ENCODE results near the gene NCAPG2.

GRCh38 chr7:158695726-158696452 is 8.7 kb downstream of the NCAPG2 start:
- TF ChIP-seq CTCF (IDR thresholded peaks at IDR 0.05; ENCODE audit: borderline replicate concordance, extremely low read depth, low read length, poor library complexity, severe bottlenecking) = peak; percentile 52
- TF ChIP-seq EZH2 (IDR thresholded peaks at IDR 0.05; ENCODE audit: borderline replicate concordance, low read depth, low read length, severe bottlenecking) = no peak
